Left ventricle myocardium superior (tissue), 1 donor: Measurements from ENCODE around the gene CX3CR1. TPM values are rescaled to one million over a fixed set of nuclear protein-coding genes. Genes with fewer than 3 reads are reported as not detected.
A peak's percentile ranks its signal among the peaks of the same experiment; 100 is the strongest.
"Not testable (repeated sequence)": the region's sequence is repeated elsewhere in the genome, so short reads cannot be mapped to it uniquely, and the experiment has no call there.

Source experiments
- ATAC-seq: fragments of 200-7000 bp; cut with Tn5 transposase; one replicate; pipeline ENCODE4 v1.9.1; 2020; ENCODE audit warnings: mild to moderate bottlenecking, moderate library complexity
- DNase-seq: peaks from one replicate; pipeline ENCODE4 v3.0.0-alpha.2; 2020
- intact Hi-C: fragments of 100-400 bp; cut with micrococcal nuclease; formaldehyde crosslinking; loops from one replicate; pipeline ENCODE4 v1.11.0; 2022
- long read RNA-seq: library from polyadenylated mRNA; unstranded; transcript quantifications from one replicate; pipeline ENCODE4 v2.0.0, GENCODE V29; 2021
- total RNA-seq: library from RNA; stranded (reverse); fragmentation: NEBNext Ultra II Directional; extraction: Animal tissue kit (Norgen Biotek cat#: 25700); gene quantifications from one replicate; pipeline ENCODE4 v1.2.1, GENCODE V29; 2021
- donor health status: DM: no; HTN: yes; CAD: no; lungs with severe emphysema.

CX3CR1 gene, protein sequence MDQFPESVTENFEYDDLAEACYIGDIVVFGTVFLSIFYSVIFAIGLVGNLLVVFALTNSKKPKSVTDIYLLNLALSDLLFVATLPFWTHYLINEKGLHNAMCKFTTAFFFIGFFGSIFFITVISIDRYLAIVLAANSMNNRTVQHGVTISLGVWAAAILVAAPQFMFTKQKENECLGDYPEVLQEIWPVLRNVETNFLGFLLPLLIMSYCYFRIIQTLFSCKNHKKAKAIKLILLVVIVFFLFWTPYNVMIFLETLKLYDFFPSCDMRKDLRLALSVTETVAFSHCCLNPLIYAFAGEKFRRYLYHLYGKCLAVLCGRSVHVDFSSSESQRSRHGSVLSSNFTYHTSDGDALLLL
- total RNA-seq, result 1.7 TPM
- long read RNA-seq, partial matches to known transcripts, result 0 of 1 reads
- long read RNA-seq, other reads (novel, unspliced or antisense), result 1 of 1 reads

DNA sequence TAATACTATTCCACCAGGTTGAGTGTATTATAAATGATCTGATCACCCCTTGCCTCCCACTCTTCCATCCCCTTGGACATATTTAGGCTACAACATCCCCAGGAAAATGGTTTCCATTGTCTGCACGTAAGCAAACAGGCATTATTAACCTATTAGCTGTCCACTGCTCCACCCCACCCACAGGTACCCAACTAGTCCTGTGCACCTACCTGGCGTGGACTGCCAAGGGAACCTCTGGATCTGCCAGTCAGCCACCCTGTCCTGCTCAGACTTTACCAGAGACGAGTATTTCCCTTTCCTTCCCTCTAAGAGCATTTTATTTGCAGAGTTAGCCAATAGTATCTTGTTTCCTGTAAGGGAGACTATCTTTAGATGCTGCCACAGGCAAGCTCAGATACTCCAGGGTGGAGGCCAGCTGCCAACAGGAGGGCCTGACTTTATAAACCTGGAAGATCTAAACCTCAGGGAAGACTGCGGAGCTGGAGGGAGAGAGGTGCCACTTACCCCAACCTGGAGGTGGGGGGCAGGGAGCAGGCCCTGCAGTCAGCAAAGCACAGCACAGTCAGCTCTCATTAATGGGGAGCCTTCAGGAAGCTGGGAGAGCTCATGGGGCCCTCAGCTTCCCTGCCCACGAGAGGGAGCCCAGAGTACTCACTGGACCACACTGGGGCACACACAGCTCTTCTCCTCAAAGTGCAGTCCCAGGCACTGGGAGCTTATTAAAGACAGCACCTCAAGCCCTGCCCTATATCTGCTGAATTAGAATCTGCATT, at the start of gene CX3CR1:
Gene CX3CR1, minus strand, starts transcription at position 292 of the 773 bp plus-strand sequence. CDS start 13,527 bp downstream, outside the sequence.
- ATAC-seq (peak; percentile 73), DNase-seq (no peak)
- intact Hi-C loops, result no loop called here

DNA sequence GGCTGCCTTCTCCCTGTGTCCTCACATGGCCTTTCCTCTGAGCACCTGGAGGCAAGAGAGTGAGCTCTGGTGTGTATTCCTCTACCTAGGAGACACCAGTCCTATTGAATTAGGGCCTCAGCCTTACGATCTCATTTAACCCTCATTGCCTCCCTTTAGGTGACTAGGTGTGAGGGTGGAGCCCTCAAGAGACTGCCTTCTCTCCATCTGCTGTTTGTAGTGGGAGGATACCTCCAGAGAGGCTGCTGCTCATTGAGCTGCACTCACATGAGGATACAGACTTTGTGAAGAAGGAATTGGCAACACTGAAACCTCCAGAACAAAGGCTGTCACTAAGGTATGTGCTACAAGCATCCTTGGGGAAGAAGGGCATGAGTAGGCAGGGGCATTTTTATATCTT, 49.7 kb upstream of the CX3CR1 start, which contains the start of gene CCR8:
Gene CCR8, plus strand, starts transcription at position 217 of the 400 bp plus-strand sequence. CDS start 2,623 bp downstream, outside the sequence.
- DNase-seq (no peak), ATAC-seq (no peak)
- intact Hi-C loops, result no loop called here

DNA sequence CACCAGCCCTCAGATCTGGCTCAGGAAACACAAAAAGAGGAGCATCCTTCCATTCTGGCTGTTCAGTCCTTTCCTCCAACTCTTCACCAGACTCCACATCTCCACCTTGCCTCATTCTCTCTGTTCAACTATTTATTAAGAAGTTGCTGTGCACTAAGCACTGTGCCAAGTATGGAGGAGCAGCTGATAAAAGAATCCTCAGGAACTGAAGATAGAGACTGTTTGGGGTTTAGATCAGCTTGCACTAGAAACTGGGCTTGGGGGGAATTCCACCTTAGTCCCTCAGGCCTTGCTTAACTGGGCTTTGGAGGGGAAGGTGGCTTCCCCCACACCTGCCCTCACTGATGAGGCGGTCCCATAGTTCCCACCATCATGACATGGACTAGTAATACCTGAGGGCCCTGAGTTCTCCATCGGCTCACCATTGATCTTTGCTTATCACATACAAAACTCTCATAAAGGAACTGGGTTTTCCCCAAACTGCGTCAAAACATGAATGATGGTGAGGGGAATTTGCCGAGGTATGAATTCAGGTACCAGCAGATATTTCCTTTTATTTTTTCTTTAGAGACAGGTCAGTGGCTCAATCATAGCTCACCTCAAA, 48.0 kb upstream of the CX3CR1 start:
- DNase-seq (no peak), ATAC-seq (no peak)
- intact Hi-C loops, result no loop called here

DNA sequence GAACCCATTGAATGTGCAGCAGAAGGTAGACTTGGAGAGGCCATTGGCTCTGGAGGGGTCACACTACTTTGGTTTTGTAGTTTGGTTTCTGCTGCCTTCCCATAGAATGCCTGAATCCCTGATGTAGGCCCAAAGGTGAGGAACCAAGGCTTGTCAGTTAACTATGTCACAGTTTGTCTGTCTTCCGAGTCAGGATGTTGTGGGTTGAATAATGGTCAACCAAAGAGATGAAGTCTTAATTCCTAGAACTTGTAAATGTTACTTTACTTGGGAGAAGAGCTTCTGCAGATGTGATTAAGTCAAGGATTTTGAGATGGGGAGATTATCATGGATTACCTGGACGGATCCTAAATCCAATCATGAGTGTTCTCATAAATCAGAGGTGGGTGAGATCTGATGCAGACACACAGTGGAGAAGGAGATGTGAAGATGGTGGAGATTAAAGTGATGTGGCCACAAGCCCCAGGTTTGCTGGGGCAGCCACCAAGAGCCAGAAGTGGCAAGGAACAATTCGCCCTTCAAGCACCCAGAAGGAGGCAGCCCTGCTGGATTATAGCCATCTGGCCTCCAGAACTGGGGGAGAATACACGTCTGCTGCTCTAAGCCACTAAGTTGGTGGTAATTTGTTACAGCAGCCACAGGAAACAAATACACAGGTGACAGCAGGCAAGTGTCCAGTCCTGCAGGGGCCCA, 47.4 kb upstream of the CX3CR1 start:
- intact Hi-C loops, result no loop called here
- ATAC-seq, result no peak

DNA sequence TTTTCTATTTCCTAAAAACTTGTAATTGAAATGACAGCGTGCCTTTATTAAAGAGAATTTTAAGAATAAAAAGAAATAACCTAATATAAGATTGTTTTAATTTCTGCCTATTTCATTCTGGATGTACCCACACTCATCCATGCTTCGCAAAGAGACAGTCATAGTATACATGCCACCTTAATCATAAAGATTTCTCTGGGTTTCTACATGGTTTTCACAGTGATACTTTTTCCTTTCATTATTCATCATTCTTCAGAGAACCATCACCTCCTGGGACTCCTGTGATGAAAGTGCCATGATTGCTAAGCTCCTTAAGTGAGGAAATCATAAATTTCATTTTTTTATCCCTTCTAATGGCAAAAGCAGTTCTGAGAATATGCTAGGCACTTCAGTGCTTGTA, 45.4 kb upstream of the CX3CR1 start:
- ATAC-seq, result no peak
- intact Hi-C loops, result no loop called here
- no peak for DNase-seq

More for the DNA sequence above, 47.4 kb upstream of the CX3CR1 start:
- DNase-seq, result no peak

DNA sequence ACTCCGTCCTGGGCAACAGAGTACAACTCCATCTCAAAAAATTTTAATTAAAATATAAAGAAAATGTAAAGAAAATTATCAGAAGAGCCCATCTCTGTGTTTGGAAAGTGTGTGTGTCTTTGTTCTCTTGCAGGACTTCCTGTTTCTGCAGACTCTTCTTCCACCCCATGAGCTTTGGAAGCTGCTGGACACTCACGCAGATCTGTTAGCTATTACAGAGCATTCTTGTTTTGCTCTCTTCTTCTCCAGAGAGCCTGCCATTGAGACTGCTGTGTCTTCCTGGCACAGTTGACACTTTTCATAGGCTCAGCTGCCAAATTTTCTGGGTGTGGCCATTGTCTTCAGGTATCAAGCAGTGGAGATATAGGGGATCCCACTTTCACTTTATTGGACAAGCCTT, 43.7 kb upstream of the CX3CR1 start:
- ATAC-seq (no peak), DNase-seq (no peak)
- intact Hi-C loops, result no loop called here

DNA sequence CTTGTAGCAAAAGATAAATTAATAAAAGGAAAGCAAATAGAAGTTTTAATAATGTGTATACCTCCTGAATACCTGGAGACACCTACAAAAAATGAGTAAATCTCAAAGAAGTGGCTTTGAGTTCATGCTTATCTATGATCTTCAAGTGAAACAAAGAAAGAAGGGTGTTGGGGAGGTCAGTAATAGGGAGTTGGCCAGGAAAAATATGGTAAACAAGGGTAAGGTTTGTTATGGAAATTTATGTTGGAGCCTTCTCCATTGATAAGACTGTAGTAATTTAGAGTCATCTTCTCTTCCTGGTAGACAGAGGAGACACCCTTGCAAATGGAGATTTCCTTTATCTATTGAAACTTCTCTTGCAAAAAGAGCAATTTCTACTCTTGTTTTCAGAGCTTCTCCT, 43.1 kb upstream of the CX3CR1 start:
- intact Hi-C loops, result no loop called here

DNA sequence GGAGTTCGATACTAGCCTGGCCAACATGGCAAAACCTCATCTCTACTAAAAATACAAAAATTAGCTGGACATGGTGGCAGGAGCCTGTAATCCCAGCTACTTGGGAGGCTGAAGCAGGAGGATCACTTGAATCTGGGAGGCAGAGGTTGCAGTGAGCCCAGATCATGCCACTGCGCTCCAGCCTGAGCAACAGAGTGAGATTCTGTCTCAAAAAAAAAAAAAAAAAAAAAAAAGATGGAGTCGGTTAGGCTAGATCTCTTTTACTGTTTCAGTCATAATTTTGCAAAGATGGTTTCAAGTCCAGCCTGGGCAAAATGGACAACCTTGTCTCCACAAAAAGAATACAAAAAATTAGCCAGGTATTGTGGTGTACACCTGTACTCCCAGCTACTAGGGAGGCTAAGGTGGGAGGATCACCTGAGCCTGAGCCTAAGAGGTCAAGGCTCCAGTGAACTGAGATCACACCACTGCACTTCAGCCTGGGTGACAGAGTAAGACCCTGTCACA, 42.4 kb upstream of the CX3CR1 start:
- DNase-seq, intact Hi-C loops, ATAC-seq: not testable (repeated sequence)

More for the DNA sequence above, 43.1 kb upstream of the CX3CR1 start:
- ATAC-seq (no peak), DNase-seq (no peak)

DNA sequence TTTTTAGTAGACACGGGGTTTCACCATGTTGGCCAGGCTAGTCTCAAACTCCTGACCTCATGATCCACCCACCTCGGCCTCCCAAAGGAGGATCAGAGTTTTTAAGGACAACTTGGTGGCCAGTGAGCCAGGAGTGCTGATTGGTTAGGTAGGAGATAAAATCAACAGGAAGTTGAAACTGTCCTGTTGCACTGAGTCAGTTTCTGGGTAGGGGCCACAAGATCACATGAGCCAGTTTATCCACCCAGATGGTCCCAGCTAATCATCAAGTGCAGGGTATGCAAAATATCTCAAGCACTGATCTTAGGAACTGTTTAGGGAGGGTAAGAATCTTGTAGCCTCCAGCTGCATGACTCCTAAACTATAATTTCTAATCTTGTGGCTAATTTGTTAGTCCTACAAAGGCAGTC, 41.7 kb upstream of the CX3CR1 start:
- ATAC-seq, intact Hi-C loops, DNase-seq: not testable (repeated sequence)

DNA sequence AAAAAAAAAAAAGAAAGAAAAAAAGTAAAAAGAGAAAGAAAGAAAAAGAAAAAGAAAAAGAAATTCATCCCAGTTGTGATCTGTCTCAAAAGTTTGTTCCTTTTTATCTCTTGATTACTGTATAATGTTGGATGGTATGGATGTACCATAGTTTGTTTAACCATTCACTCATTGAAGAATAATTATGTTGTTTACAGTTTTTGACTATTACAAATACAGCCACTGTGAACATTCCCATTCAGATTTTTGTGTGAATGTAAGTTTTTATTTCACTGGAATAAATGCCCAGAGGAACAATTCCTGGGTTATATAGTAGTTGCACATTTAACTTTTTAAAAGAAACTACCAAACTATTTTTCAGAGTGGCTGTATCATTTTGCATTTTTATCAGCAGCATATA, 39.4 kb upstream of the CX3CR1 start:
- DNase-seq, result no peak
- intact Hi-C loops, result no loop called here
- ATAC-seq, result no peak

DNA sequence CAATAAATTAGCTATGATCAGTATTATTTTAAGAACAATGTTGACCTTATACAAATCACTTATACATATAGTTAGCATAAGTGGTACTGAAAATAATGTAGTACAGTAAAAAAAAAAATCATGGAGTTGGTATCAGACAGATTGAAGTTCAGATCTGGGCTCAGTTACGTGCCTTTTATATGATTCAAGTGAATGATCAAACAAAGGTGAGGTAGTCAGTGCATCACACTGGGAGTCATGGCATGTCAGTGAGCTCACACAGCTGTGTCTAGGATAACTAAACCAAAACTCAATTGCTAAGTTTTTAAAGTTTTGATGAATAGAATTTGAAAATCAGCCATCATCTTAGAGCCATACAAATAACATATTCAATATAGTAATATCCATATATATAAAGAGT, 38.5 kb upstream of the CX3CR1 start:
- intact Hi-C loops, result no loop called here
- no peak for ATAC-seq

DNA sequence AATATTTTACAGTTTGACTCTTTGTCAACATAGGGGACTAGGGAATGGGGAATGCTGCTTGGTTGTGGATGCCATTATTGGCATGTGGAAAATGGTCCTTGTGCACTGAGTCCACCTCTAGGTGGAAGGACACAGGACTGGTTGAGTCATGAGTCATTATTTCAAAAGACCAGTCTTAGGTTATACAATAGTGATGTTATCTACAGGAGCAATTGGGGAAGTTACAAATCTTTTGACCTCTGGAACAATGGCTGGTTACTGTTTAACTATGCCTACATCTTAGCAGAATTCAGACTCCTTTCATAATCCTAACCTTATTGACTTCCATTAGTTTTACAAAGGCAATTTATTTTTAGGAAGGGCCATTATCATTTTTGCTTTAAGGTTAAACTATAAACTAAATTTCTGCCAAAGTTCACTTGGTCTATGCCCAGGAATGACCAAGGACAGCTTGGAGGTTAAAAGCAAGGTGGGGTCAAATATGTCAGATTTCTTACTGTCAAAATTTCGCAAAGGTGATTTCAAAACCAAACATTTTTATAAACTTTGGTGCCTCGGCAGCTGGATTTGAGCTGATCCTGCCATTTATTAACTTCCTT, 37.8 kb upstream of the CX3CR1 start:
- no peak for DNase-seq
- intact Hi-C loops, result no loop called here
- no peak for ATAC-seq

More for the DNA sequence above, 38.5 kb upstream of the CX3CR1 start:
- DNase-seq, result no peak

DNA sequence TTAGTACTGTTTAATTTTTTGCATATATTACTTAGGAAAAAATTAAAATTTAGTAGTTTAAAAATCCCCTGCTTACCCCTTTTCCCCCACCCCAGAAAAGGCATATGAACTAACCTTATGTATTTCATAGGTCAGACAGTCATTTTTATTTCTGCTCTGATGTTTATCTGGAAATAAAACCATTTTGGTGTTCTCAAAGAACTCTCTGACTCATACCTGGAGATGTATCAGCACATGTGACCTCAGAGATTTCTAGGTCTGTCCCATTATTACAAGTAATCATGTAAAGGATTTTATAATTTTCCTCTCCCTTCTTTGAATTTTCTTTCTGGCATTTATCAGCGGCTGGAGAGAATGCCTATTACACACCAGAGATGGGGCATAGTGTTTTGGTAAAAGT, 35.6 kb upstream of the CX3CR1 start:
- ATAC-seq, result no peak
- intact Hi-C loops, result no loop called here

DNA sequence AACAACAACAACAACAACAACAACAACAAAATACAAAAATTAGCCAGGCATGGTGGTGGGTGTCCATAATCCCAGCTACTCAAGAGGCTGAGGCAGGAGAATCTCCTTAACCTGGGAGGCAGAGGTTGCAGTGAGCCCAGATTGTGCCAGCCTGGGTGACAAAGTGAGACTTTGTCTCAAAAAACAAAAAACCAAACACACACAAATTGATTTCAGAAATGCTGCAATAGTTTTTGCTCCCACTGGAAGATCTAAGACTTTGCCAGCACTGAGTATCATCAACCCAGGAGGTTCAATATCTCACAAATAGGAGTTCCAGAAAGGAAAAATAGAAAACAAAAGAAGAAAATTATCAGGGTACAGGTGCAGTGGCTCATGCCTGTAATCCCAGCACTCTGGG, 33.5 kb upstream of the CX3CR1 start:
- DNase-seq, result no peak
- ATAC-seq, result no peak
- intact Hi-C loops, result no loop called here

More for the DNA sequence above, 35.6 kb upstream of the CX3CR1 start:
- DNase-seq, result no peak

DNA sequence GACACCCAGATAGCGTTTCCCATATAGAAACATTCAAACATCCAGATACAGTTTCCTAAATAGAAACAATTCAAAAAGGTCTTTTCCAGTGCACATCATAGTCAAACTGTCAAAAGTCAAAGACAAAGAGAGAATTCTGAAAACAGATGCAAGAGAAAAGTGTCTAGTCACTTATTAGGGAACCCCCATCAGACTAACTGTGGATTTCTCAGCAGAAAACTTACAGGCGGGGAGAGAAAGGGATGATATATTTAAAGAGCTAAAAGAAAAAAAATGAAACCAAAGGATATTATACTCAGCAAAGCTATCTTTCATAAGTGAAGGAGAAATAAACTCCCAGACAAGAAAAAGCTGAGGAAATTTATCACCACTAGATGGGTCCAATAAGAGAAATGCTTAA, 22.3 kb upstream of the CX3CR1 start:
- DNase-seq (no peak), ATAC-seq (no peak)
- intact Hi-C loops, result no loop called here

DNA sequence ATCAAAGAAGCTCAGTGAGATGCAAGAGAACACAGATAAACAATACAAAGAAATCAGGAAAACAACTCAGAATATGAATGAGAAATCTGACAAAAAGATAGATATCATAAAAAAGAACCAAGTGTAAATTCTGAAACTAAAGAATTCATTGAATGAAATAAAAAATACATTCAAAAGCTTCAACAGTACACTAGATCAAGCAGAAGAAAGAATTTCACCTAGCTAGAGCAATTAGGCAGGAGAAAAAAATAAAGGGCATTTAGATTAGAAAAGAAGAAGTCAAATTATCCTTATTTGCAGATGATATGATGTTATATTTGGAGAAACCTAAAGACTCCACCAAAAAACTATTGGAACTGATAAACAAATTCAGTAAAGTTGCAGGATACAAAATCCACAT, 19.4 kb upstream of the CX3CR1 start:
- no peak for DNase-seq
- intact Hi-C loops, result no loop called here

DNA sequence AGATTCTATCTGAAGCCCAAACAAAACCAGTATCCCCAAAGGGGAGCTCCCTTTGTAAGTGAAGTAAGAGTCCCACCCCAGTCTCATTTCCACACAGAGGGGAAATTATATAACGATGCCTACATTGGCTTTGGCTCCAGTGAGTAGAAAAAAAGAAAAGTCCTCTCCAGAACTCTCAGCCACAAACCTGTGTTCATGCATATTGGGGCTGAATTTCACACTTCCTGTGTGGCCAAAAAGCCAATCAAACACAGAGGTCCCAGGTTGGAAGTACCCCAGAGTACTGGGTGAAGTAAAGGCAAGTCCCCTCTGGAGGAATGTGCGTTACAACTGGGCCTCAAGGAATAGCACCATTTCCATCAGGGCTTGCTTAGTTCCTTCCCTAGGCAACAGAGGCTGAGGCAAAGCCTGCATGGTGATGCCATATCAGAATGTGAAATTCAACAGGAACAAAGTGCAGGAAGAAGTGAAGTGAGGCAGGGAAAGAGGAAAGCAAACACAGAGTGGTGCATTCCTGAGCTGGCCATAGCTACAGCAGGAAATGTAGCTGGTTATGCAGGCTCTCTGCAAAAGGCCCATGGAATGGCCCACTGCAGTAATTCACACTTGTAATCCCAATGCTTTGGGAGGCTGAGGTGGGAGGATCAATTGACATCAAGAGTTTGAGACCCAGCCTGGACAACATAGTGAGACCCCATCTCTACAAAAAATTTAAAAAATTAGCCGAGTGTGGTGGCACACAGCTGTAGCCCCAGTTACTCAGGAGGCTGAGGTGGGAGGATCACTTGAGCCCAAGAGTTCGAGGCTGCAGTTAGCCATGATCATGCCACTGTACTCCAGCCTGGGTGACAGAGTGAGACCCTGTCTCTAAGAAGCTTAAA, 16.6 kb upstream of the CX3CR1 start:
- intact Hi-C loops, result no loop called here
- DNase-seq, result no peak

More for the DNA sequence above, 19.4 kb upstream of the CX3CR1 start:
- ATAC-seq, result no peak

More for the DNA sequence above, 16.6 kb upstream of the CX3CR1 start:
- ATAC-seq, result no peak
